ENCODE measurements around the gene BLM.

- no peak for TF ChIP-seq ZFP36 (IDR thresholded peaks at IDR 0.05; ENCODE audit: borderline replicate concordance, partially characterized antibody)
- no peak for TF ChIP-seq SMC3 (IDR thresholded peaks at IDR 0.05)
- no peak for TF ChIP-seq JUNB (IDR thresholded peaks at IDR 0.05)
- TF ChIP-seq CTCF (IDR thresholded peaks at IDR 0.05), result no peak
- no peak for TF ChIP-seq MAZ (IDR thresholded peaks at IDR 0.05; ENCODE audit: borderline replicate concordance, low read depth, low read length)
- TF ChIP-seq POLR2A (IDR thresholded peaks at IDR 0.05; ENCODE audit: low read length), result no peak
- no peak for TF ChIP-seq KDM5A (IDR thresholded peaks at IDR 0.05)
- no peak for TF ChIP-seq EP300 (IDR thresholded peaks at IDR 0.05)
- no peak for TF ChIP-seq CHD2 (IDR thresholded peaks at IDR 0.05; ENCODE audit: low read length, partially characterized antibody)
Observed at GRCh38 chr15:90707489-90707888, 9.7 kb upstream of the BLM start.
